BJ (cell line): Measurements from ENCODE around the gene ELF4. TPM values are rescaled to one million over a fixed set of nuclear protein-coding genes. Genes with fewer than 3 reads are reported as not detected.

Experiments used
- CTCF ChIA-PET: fragments of 350-600 bp; formaldehyde crosslinking; extraction: SDS; loops from one replicate; lab custom pipeline; 2021; ENCODE audit warnings: antibody characterized with exemption, inconsistent platforms; lab: Yijun Ruan, JAX
- POLR2A ChIA-PET: fragments of 300-600 bp; sonication (Branson Sonifier 250); formaldehyde crosslinking; extraction: SDS; loops from one replicate; lab custom pipeline; 2021; ENCODE audit warnings: antibody characterized with exemption; lab: Charles Lee
- DNase-seq: peaks from one replicate; pipeline ENCODE4 v3.0.0-alpha.2; 2011; ENCODE audit warnings: low read depth
- H3K27me3 ChIP-seq: 2 replicates; pipeline ENCODE4 v1.6.0; 2011; ENCODE audit warnings: low read length; ENCODE audit not compliant: control insufficient read depth, insufficient read depth
- H3K36me3 ChIP-seq: 2 replicates; pipeline ENCODE4 v1.5.1; 2011; ENCODE audit warnings: low read length; ENCODE audit not compliant: control insufficient read depth, insufficient read depth
- H3K4me3 ChIP-seq: 2 replicates; pipeline ENCODE4 v1.5.1; 2011; ENCODE audit warnings: low read depth, mild to moderate bottlenecking, control low read depth, low read length
- polyA plus RNA-seq: library from polyadenylated mRNA; depleted of rRNA; stranded (reverse); fragments of >200 nt; gene quantifications from 2 replicates; pipeline ENCODE4 v1.2.3, GENCODE V29; 2011
- TF ChIP-seq, protein P1 (sequence below): IDR thresholded peaks from 2 replicates; pipeline ENCODE4 v1.5.1; 2011; ENCODE audit warnings: low read depth, mild to moderate bottlenecking, control low read depth, inconsistent platforms, low read length, moderate library complexity; ENCODE audit not compliant: insufficient read depth

The ELF4 gene
- polyA plus RNA-seq, 1 experiment: 31.1 TPM

DNA sequence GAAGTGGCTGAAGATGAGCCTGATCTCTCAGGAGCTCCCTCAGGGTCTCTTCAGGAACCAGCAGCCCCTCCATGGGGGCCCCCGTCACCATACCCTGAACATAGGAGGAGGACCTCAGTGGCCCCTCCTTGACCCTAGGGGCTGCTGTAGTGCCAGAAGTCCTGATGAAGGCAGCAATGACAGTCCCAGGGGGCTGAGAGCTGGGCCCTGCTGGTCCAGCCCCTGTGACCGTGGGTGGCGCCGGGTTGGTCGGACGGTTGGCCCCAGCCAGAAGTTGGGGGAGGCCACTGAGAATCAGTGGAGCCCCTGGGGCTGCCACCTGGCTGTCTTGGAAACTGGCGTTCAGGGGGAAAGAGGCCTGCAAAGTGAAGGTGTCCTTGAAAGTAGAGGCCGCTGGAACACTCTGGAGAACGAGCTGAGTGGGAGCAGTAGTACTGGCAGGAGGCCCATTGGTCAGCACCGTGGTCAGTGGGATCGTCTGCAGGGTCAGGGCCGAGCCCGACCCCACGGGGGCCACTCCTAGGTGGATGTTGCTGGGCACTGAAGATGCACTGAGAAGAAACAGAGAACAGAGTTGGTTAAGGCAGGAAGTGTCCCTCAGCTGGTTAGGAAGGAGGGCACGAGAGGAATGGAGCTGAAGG lies 43.2 kb downstream of the ELF4 start:
- Histone ChIP-seq H3K4me3 (no peak overlapping the region), H3K36me3 (peaks cover 12% of the 10 kb centered on the region), H3K27me3 (no peaks in the 10 kb centered on the region)
- CTCF ChIA-PET: interaction anchor here (2.2 kb wide), 1 partner anchor 13 kb away, joined by 9 read pairs; no protein-coding TSS in a partner anchor
- TF ChIP-seq, protein P1, sequence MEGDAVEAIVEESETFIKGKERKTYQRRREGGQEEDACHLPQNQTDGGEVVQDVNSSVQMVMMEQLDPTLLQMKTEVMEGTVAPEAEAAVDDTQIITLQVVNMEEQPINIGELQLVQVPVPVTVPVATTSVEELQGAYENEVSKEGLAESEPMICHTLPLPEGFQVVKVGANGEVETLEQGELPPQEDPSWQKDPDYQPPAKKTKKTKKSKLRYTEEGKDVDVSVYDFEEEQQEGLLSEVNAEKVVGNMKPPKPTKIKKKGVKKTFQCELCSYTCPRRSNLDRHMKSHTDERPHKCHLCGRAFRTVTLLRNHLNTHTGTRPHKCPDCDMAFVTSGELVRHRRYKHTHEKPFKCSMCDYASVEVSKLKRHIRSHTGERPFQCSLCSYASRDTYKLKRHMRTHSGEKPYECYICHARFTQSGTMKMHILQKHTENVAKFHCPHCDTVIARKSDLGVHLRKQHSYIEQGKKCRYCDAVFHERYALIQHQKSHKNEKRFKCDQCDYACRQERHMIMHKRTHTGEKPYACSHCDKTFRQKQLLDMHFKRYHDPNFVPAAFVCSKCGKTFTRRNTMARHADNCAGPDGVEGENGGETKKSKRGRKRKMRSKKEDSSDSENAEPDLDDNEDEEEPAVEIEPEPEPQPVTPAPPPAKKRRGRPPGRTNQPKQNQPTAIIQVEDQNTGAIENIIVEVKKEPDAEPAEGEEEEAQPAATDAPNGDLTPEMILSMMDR: no peak
- no peak for DNase-seq
- POLR2A ChIA-PET: no interaction called here

DNA sequence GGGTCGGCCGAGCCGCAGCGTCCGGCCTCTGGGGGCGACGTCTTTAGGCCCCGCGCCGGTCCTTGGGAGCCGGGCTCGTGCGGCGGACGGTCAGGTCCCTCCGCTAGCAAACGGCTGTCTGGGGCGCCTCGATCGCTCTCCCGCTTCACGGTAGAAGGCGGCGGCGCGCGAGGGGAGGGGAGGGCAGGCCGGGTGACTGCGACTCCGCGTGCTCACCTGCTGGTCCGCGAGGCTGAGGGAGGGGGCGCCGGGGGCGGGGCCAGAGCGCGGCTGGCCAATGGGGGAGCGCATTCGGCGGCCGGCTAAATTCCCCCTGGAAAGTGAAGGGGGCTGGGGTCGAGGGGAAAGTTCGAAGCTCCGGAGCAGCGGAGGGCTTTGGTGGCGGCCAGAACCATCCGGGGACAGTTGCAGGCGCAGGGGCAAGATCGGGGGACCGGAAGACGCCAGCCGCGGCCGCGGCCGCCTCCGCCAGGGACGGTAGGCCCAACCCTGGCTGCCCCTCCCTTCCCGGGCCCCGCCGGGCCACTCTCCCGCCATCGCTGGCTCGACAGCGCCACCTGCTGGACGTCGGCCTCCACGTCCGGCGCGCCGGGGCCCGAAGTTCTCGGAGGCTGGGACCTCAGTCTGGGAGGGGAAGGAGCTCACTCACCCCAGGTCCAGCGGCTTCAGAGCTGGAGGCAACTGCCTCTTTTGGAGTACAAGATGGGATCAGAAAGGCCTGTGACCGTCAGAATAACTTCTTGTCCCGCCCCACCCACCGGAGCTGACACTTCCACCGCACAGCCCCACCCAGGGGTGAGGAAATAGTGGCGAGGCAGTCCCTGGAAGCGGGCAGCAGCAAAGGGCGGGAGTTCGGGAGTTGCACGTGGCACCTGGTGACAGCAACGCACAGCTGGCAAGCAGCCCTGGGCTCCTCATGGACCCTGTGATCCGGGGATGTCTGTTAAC lies 49.9 kb downstream of the ELF4 start:
- POLR2A ChIA-PET: no interaction called here
- no peak for DNase-seq
- Histone ChIP-seq H3K36me3 (no peaks in the 10 kb centered on the region), H3K4me3 (peak overlapping the region; percentile 54), H3K27me3 (no peaks in the 10 kb centered on the region)
- CTCF ChIA-PET: interaction anchor here (0.6 to 4.1 kb wide), 18 partner anchors 10 to 459 kb away, joined by 3 to 21 read pairs (median 4); no protein-coding TSS in a partner anchor
- TF ChIP-seq, protein P1: peak; percentile 67

DNA sequence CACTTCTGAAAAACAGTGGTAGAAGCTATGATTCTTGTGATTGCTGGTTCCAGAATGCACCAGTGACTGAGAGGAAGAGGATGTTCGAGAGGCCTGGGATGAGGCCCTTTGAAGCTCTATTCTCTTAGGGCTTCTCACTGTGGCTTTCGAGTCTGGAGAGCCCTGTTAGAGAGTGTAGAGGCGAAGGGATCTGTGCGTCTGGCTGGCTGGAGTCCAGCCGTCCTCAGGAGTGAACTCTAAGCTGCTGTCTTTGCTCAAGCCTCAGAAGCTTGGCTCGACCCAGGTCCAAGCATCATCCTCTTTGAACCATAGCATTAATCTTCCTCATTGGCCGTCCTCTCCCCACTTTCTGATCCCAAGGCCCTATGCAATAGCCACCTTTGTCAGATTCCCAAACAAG lies 51.6 kb downstream of the ELF4 start:
- CTCF ChIA-PET: no interaction called here
- H3K27me3 ChIP-seq: no peaks in the 10 kb centered on the region
- no peaks in the 10 kb centered on the region for H3K36me3 ChIP-seq
- no peak overlapping the region for H3K4me3 ChIP-seq
- TF ChIP-seq, protein P1: no peak
- POLR2A ChIA-PET: no interaction called here
- DNase-seq: no peak

DNA sequence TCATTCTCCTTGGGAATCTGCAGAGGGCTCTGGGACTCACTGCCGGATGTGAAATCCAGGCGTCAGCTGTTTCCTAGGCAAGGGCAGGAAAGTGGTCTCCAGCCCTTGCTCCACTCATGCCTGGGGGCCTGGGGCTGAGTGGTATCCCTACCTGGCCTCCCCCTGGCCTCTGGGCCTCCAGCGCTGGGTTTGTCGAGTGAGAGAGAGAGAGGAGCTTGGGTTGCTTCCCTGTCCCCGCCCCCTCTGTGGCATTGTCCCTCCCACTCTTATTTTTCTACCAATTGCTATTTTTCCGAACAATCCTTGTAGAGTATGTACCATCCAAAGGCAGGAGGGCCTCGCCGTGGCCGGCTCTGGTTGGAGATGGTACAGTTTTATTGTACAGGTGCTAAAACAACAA lies 53.1 kb downstream of the ELF4 start:
- TF ChIP-seq, protein P1: no peak
- ChIA-PET POLR2A (no interaction called here), CTCF (no interaction called here)
- Histone ChIP-seq H3K36me3 (no peaks in the 10 kb centered on the region; the same call in 1 of the 2 replicates), H3K4me3 (no peak overlapping the region), H3K27me3 (no peaks in the 10 kb centered on the region)
- DNase-seq: no peak

DNA sequence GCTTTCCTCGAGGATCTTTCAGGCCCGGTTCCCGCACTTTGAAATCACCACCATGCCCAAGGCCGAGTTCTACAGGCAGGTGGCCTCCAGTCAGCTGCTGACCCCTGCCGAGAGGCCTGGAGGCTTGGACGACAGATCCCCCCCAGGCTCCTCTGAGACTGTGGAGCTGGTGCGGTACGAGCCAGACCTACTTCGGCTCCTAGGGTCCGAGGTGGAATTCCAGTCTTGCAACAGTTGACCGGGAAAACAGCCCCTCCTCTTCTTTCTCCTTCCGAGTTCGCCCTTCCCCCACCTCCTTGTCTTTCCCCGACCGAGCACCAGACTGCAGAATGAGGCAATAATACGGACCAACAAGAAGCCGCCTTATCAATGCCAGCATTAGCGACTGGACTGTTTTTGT lies 54.4 kb downstream of the ELF4 start:
- Histone ChIP-seq H3K36me3 (peaks cover 2% of the 10 kb centered on the region; the same call in 1 of the 2 replicates), H3K27me3 (no peaks in the 10 kb centered on the region), H3K4me3 (no peak overlapping the region)
- ChIA-PET CTCF (no interaction called here), POLR2A (no interaction called here)
- TF ChIP-seq, protein P1: no peak
- no peak for DNase-seq
